ENCODE data around the gene WDR18.

WDR18 gene

GRCh38 chr19:937259-937694, 46.9 kb upstream of the WDR18 start:
- H4K20me1 ChIP-seq (ENCODE audit: insufficient read depth, low read length) = no peaks in the 10 kb centered on the region
- H3K9ac ChIP-seq (ENCODE audit: low read length) = no peak overlapping the region
- DNase-seq = no peak
- H3K4me2 ChIP-seq (ENCODE audit: low read depth, low read length) = no peak overlapping the region
- TF ChIP-seq EZH2 (optimal IDR thresholded peaks at IDR 0.05; ENCODE audit: low read depth, low read length) (no peak), EZH2phosphoT487 (IDR thresholded peaks at IDR 0.05; ENCODE audit: low read length) (no peak)
- TF ChIP-seq, protein P1, sequence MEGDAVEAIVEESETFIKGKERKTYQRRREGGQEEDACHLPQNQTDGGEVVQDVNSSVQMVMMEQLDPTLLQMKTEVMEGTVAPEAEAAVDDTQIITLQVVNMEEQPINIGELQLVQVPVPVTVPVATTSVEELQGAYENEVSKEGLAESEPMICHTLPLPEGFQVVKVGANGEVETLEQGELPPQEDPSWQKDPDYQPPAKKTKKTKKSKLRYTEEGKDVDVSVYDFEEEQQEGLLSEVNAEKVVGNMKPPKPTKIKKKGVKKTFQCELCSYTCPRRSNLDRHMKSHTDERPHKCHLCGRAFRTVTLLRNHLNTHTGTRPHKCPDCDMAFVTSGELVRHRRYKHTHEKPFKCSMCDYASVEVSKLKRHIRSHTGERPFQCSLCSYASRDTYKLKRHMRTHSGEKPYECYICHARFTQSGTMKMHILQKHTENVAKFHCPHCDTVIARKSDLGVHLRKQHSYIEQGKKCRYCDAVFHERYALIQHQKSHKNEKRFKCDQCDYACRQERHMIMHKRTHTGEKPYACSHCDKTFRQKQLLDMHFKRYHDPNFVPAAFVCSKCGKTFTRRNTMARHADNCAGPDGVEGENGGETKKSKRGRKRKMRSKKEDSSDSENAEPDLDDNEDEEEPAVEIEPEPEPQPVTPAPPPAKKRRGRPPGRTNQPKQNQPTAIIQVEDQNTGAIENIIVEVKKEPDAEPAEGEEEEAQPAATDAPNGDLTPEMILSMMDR (IDR thresholded peaks at IDR 0.05; ENCODE audit: low read length) = no peak
- no peak overlapping the region for H2AFZ ChIP-seq (ENCODE audit: low read length)
- H3K36me3 ChIP-seq (replicated peaks; ENCODE audit: insufficient read depth, low read length) = no peaks in the 10 kb centered on the region
- H3K4me1 ChIP-seq (ENCODE audit: low read length) = no peaks in the 10 kb centered on the region
- no peak overlapping the region for H3K27ac ChIP-seq (ENCODE audit: low read length)
- H3K27me3 ChIP-seq (replicated peaks; ENCODE audit: insufficient read depth, low read length) = no peaks in the 10 kb centered on the region
- no peaks in the 10 kb centered on the region for H3F3A ChIP-seq (ENCODE audit: insufficient read depth, low read length)
- H3K9me2 ChIP-seq (replicated peaks; ENCODE audit: insufficient read depth, low read length) = no peaks in the 10 kb centered on the region
- no peaks in the 10 kb centered on the region for H3K9me3 ChIP-seq (replicated peaks; ENCODE audit: insufficient read depth, low read length)
- peaks cover 60% of the 10 kb centered on the region for H3K79me2 ChIP-seq (ENCODE audit: low read length)
- H3K4me3 ChIP-seq (ENCODE audit: low read length) = no peak overlapping the region

- no peaks in the 10 kb centered on the region for H3K36me3 ChIP-seq (replicated peaks; ENCODE audit: insufficient read depth, low read length)
- no peaks in the 10 kb centered on the region for H4K20me1 ChIP-seq (ENCODE audit: insufficient read depth, low read length)
- no peak overlapping the region for H2AFZ ChIP-seq (ENCODE audit: low read length)
- TF ChIP-seq, protein P1 (IDR thresholded peaks at IDR 0.05; ENCODE audit: low read length) = no peak
- no peak for TF ChIP-seq EZH2phosphoT487 (IDR thresholded peaks at IDR 0.05; ENCODE audit: low read length)
- TF ChIP-seq EZH2 (optimal IDR thresholded peaks at IDR 0.05; ENCODE audit: low read depth, low read length) = no peak
- DNase-seq = no peak
- H3K9me3 ChIP-seq (replicated peaks; ENCODE audit: insufficient read depth, low read length) = no peaks in the 10 kb centered on the region
- H3K27me3 ChIP-seq (replicated peaks; ENCODE audit: insufficient read depth, low read length) = no peaks in the 10 kb centered on the region
- H3F3A ChIP-seq (ENCODE audit: insufficient read depth, low read length) = no peaks in the 10 kb centered on the region
- no peaks in the 10 kb centered on the region for H3K4me1 ChIP-seq (ENCODE audit: low read length)
- no peak overlapping the region for H3K4me2 ChIP-seq (ENCODE audit: low read depth, low read length)
- H3K9ac ChIP-seq (ENCODE audit: low read length) = no peak overlapping the region
- H3K9me2 ChIP-seq (replicated peaks; ENCODE audit: insufficient read depth, low read length) = no peaks in the 10 kb centered on the region
- H3K79me2 ChIP-seq (ENCODE audit: low read length) = peaks cover 52% of the 10 kb centered on the region
- H3K27ac ChIP-seq (ENCODE audit: low read length) = no peak overlapping the region
- no peak overlapping the region for H3K4me3 ChIP-seq (ENCODE audit: low read length)
These were observed 45.8 kb upstream of the WDR18 start for GRCh38 chr19:938233-938923.

DNA sequence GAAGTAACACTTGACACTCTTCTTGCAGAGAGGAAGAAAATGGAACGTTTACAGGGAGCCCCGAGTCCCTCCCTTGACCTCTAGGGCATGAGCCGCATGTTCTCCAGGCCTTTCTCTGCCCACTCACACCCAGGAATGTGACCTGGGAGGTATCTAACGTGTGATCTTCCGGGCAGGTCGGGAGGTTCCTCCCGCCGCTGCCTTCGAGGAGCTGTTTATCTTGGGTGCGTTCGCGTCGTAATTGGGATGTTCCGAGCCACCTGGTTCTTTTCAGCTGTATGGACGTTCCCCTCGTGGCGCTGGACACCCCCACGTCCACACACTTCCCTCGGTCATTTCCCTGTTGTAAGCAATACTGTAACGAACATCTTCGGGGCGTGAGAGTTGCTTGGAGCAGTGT, 44.7 kb upstream of the WDR18 start:
- no peaks in the 10 kb centered on the region for H3F3A ChIP-seq (ENCODE audit: insufficient read depth, low read length)
- H3K9me2 ChIP-seq (replicated peaks; ENCODE audit: insufficient read depth, low read length) = no peaks in the 10 kb centered on the region
- no peak for DNase-seq
- H3K79me2 ChIP-seq (ENCODE audit: low read length) = peaks cover 45% of the 10 kb centered on the region
- no peaks in the 10 kb centered on the region for H3K9me3 ChIP-seq (replicated peaks; ENCODE audit: insufficient read depth, low read length)
- H3K27me3 ChIP-seq (replicated peaks; ENCODE audit: insufficient read depth, low read length) = no peaks in the 10 kb centered on the region
- no peaks in the 10 kb centered on the region for H4K20me1 ChIP-seq (ENCODE audit: insufficient read depth, low read length)
- H3K4me1 ChIP-seq (ENCODE audit: low read length) = no peaks in the 10 kb centered on the region
- no peaks in the 10 kb centered on the region for H3K36me3 ChIP-seq (replicated peaks; ENCODE audit: insufficient read depth, low read length)
- TF ChIP-seq, protein P1 (IDR thresholded peaks at IDR 0.05; ENCODE audit: low read length) = no peak
- no peak for TF ChIP-seq EZH2 (optimal IDR thresholded peaks at IDR 0.05; ENCODE audit: low read depth, low read length)
- TF ChIP-seq EZH2phosphoT487 (IDR thresholded peaks at IDR 0.05; ENCODE audit: low read length) = no peak
- no peak overlapping the region for H3K9ac ChIP-seq (ENCODE audit: low read length)
- H3K4me3 ChIP-seq (ENCODE audit: low read length) = no peak overlapping the region
- H3K4me2 ChIP-seq (ENCODE audit: low read depth, low read length) = no peak overlapping the region
- H3K27ac ChIP-seq (ENCODE audit: low read length) = no peak overlapping the region
- H2AFZ ChIP-seq (ENCODE audit: low read length) = no peak overlapping the region

Measured in MM.1S (cell line).